Measurements from ENCODE around the gene TAT.

GRCh38 chr16:71536752-71537499 is 40.0 kb downstream of the TAT start:
- TF ChIP-seq TCF7 (CRISPR knock-in tag; IDR thresholded peaks at IDR 0.05; ENCODE audit: low read depth) (no peak), OVOL2 (CRISPR knock-in tag; IDR thresholded peaks at IDR 0.05; ENCODE audit: borderline replicate concordance) (no peak), E2F4 (CRISPR knock-in tag; IDR thresholded peaks at IDR 0.05; ENCODE audit: borderline replicate concordance, low read depth) (no peak), MAX (CRISPR knock-in tag; IDR thresholded peaks at IDR 0.05) (no peak), NFE2L1 (CRISPR knock-in tag; IDR thresholded peaks at IDR 0.05) (no peak), IRF2 (CRISPR knock-in tag; IDR thresholded peaks at IDR 0.05; ENCODE audit: borderline replicate concordance, low read depth) (no peak), ZNF671 (CRISPR knock-in tag; IDR thresholded peaks at IDR 0.05) (no peak), ZNF263 (CRISPR knock-in tag; IDR thresholded peaks at IDR 0.05; ENCODE audit: low read depth) (no peak), ATF1 (CRISPR knock-in tag; IDR thresholded peaks at IDR 0.05) (no peak), ZNF317 (CRISPR knock-in tag; IDR thresholded peaks at IDR 0.05; ENCODE audit: borderline replicate concordance, low read depth) (no peak), MXD4 (CRISPR knock-in tag; IDR thresholded peaks at IDR 0.05; ENCODE audit: borderline replicate concordance) (no peak)
- TF ChIP-seq, protein P1, sequence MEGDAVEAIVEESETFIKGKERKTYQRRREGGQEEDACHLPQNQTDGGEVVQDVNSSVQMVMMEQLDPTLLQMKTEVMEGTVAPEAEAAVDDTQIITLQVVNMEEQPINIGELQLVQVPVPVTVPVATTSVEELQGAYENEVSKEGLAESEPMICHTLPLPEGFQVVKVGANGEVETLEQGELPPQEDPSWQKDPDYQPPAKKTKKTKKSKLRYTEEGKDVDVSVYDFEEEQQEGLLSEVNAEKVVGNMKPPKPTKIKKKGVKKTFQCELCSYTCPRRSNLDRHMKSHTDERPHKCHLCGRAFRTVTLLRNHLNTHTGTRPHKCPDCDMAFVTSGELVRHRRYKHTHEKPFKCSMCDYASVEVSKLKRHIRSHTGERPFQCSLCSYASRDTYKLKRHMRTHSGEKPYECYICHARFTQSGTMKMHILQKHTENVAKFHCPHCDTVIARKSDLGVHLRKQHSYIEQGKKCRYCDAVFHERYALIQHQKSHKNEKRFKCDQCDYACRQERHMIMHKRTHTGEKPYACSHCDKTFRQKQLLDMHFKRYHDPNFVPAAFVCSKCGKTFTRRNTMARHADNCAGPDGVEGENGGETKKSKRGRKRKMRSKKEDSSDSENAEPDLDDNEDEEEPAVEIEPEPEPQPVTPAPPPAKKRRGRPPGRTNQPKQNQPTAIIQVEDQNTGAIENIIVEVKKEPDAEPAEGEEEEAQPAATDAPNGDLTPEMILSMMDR (IDR thresholded peaks at IDR 0.05), result no peak
- TF ChIP-seq, protein P2, sequence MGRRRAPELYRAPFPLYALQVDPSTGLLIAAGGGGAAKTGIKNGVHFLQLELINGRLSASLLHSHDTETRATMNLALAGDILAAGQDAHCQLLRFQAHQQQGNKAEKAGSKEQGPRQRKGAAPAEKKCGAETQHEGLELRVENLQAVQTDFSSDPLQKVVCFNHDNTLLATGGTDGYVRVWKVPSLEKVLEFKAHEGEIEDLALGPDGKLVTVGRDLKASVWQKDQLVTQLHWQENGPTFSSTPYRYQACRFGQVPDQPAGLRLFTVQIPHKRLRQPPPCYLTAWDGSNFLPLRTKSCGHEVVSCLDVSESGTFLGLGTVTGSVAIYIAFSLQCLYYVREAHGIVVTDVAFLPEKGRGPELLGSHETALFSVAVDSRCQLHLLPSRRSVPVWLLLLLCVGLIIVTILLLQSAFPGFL (CRISPR knock-in tag; IDR thresholded peaks at IDR 0.05; ENCODE audit: borderline replicate concordance), result no peak
